ENCODE data around the gene HORMAD2. TPM values are rescaled to one million over a fixed set of nuclear protein-coding genes. Genes with fewer than 3 reads are reported as not detected.

HORMAD2 gene
- total and polyA plus RNA-seq, 2 donors (not counting 3 experiments of a cell fraction or from before 2014, with no cell fraction given), result not detected

- Histone ChIP-seq H3K9me3 (replicated peaks; ENCODE audit: control insufficient read depth, insufficient read depth, low read length) (no peaks in the 10 kb centered on the region), H3K4me3 (replicated peaks in 1 of 3; ENCODE audit: insufficient read depth in 1 of 3, low read depth in 1 of 3, low read length in 3 of 3) (no peak overlapping the region), H3K27me3 (ENCODE audit: control insufficient read depth in 2 of 2, insufficient read depth in 2 of 2, low read length in 2 of 2) (peaks cover 30 to 63% of the 10 kb centered on the region in 2 experiments), H4K20me1 (replicated peaks; ENCODE audit: control insufficient read depth, extremely low read depth, insufficient read depth, low read length) (no peaks in the 10 kb centered on the region), H3K4me2 (ENCODE audit: insufficient read depth, low read length) (no peak overlapping the region), H3K9ac (replicated peaks; ENCODE audit: extremely low read depth, insufficient read depth, low read length) (no peak overlapping the region), H3K27ac (ENCODE audit: insufficient read depth, low read depth, low read length) (no peak overlapping the region), H3K36me3 (ENCODE audit: control insufficient read depth in 2 of 2, extremely low read depth in 1 of 2, insufficient read depth in 2 of 2, low read length in 2 of 2) (no peaks in the 10 kb centered on the region), H2AFZ (ENCODE audit: low read depth, low read length) (no peak overlapping the region), H3K9me1 (replicated peaks; ENCODE audit: control insufficient read depth, extremely low read depth, insufficient read depth, low read length) (no peaks in the 10 kb centered on the region), H3K79me2 (ENCODE audit: control insufficient read depth, insufficient read depth, low read length) (no peaks in the 10 kb centered on the region), H3K4me1 (ENCODE audit: control insufficient read depth, extremely low read depth, insufficient read depth, low read length) (no peaks in the 10 kb centered on the region)
- no peak for DNase-seq (ENCODE audit: low read depth, low spot score)
- no TSS peak for BruUV-seq (replicated peaks)
- intact Hi-C loops (cut with micrococcal nuclease) (no loop called here), dilution Hi-C loops (cut with MboI; ENCODE audit: extremely low pct_ligation_motif_present, low sequenced_read_pairs) (no loop called here)
- POLR2A ChIA-PET, result no interaction called here
- no peak for FAIRE-seq
- CTCF ChIA-PET, result interaction anchor here (0.6 to 1.8 kb wide), 3 partner anchors 8 to 19 kb away, joined by 3 to 4 read pairs (median 4); no protein-coding TSS in a partner anchor
- TF ChIP-seq MYC (IDR thresholded peaks at IDR 0.05; ENCODE audit: low read depth, low read length), result no peak
- no peak for TF ChIP-seq FOS (IDR thresholded peaks at IDR 0.05; ENCODE audit: borderline replicate concordance, insufficient read depth, low read length)
- TF ChIP-seq CTCF (IDR thresholded peaks at IDR 0.05; ENCODE audit: extremely low read depth in 1 of 2, insufficient read depth in 1 of 2, low read depth in 1 of 2, low read length in 2 of 2), result no peak
- TF ChIP-seq POLR2AphosphoS5 (IDR thresholded peaks at IDR 0.05; ENCODE audit: insufficient read depth, low read depth, low read length), result no peak
- TF ChIP-seq MAX (IDR thresholded peaks at IDR 0.05; ENCODE audit: insufficient read depth, insufficient read length), result no peak
These were observed 64.1 kb downstream of the HORMAD2 start for GRCh38 chr22:30144391-30144790.

- H3K4me2 ChIP-seq (ENCODE audit: insufficient read depth, low read length), result no peak overlapping the region
- H3K27me3 ChIP-seq (ENCODE audit: control insufficient read depth in 2 of 2, insufficient read depth in 2 of 2, low read length in 2 of 2), result peaks cover 30 to 73% of the 10 kb centered on the region in 2 experiments
- no peaks in the 10 kb centered on the region for H3K9me3 ChIP-seq (replicated peaks; ENCODE audit: control insufficient read depth, insufficient read depth, low read length)
- FAIRE-seq (no peak), DNase-seq (ENCODE audit: low read depth, low spot score) (no peak)
- TF ChIP-seq GATA2 (IDR thresholded peaks at IDR 0.05; ENCODE audit: insufficient read depth, insufficient read length, low read depth, low read length) (no peak), FOS (IDR thresholded peaks at IDR 0.05; ENCODE audit: borderline replicate concordance, insufficient read depth, low read length) (no peak), EZH2 (IDR thresholded peaks at IDR 0.05; ENCODE audit: borderline replicate concordance, low read depth, low read length, severe bottlenecking) (no peak), CTCF (IDR thresholded peaks at IDR 0.05; ENCODE audit: extremely low read depth in 1 of 2, insufficient read depth in 1 of 2, low read depth in 1 of 2, low read length in 2 of 2) (no peak)
- POLR2A ChIA-PET, result no interaction called here
- no peak overlapping the region for H3K9ac ChIP-seq (replicated peaks; ENCODE audit: extremely low read depth, insufficient read depth, low read length)
- no peaks in the 10 kb centered on the region for H3K9me1 ChIP-seq (replicated peaks; ENCODE audit: control insufficient read depth, extremely low read depth, insufficient read depth, low read length)
- CTCF ChIA-PET, result no interaction called here
- no peaks in the 10 kb centered on the region for H3K4me1 ChIP-seq (ENCODE audit: control insufficient read depth, extremely low read depth, insufficient read depth, low read length)
- no peaks in the 10 kb centered on the region for H4K20me1 ChIP-seq (replicated peaks; ENCODE audit: control insufficient read depth, extremely low read depth, insufficient read depth, low read length)
- H3K79me2 ChIP-seq (ENCODE audit: control insufficient read depth, insufficient read depth, low read length), result no peaks in the 10 kb centered on the region
- H3K27ac ChIP-seq (ENCODE audit: insufficient read depth, low read depth, low read length), result no peak overlapping the region
- dilution Hi-C loops (cut with MboI; ENCODE audit: extremely low pct_ligation_motif_present, low sequenced_read_pairs), result no loop called here
- no TSS peak for BruUV-seq (replicated peaks)
- no peak overlapping the region for H3K4me3 ChIP-seq (replicated peaks in 1 of 3; ENCODE audit: insufficient read depth in 1 of 3, low read depth in 1 of 3, low read length in 3 of 3)
- intact Hi-C loops (cut with micrococcal nuclease), result no loop called here
- no peak overlapping the region for H2AFZ ChIP-seq (ENCODE audit: low read depth, low read length)
- H3K36me3 ChIP-seq (ENCODE audit: control insufficient read depth in 2 of 2, extremely low read depth in 1 of 2, insufficient read depth in 2 of 2, low read length in 2 of 2), result no peaks in the 10 kb centered on the region
These were observed 69.9 kb downstream of the HORMAD2 start for GRCh38 chr22:30150212-30150611.

Data from endothelial cell of umbilical vein (primary cell).